Measurements from ENCODE around the gene JAKMIP2. TPM values are rescaled to one million over a fixed set of nuclear protein-coding genes. Genes with fewer than 3 reads are reported as not detected.

Gene JAKMIP2
- total RNA-seq, 1 experiment from 2014 or later, result 6.4 TPM

GRCh38 chr5:147639321-147639720, 143.2 kb downstream of the JAKMIP2 start:
- H3K56ac ChIP-seq (ENCODE audit: insufficient read length, low read depth, low read length), result no peak overlapping the region
- no peaks in the 10 kb centered on the region for H3K27me3 ChIP-seq (ENCODE audit: insufficient read depth, low read length)
- no peaks in the 10 kb centered on the region for H3K9me3 ChIP-seq (ENCODE audit: control insufficient read depth, low read depth, low read length)
- no CpG with 5 or more reads among the region's 5 CpGs for WGBS (ENCODE audit: extremely low coverage, insufficient read length, low lambda C conversion rate)
- H3K4me2 ChIP-seq (ENCODE audit: insufficient read depth, insufficient read length, low read length), result no peak overlapping the region
- no peak overlapping the region for H2AK5ac ChIP-seq (ENCODE audit: insufficient read length, low read length)
- Mint-ChIP-seq H3K4me3 (no peak overlapping the region), H3K27me3 (ENCODE audit: low read depth) (no peaks in the 10 kb centered on the region), H3K36me3 (ENCODE audit: insufficient read depth in 1 of 3, low read depth in 3 of 3) (peaks cover 25 to 76% (median 65%) of the 10 kb centered on the region in 3 experiments; a peak in 6 of 7 replicates), H3K4me1 (no peaks in the 10 kb centered on the region), H3K9me3 (no peaks in the 10 kb centered on the region), H3K27ac (peak overlapping the region in 2 of 3 experiments; percentile 3 to 78; a peak in 4 of 7 replicates)
- H4K20me1 ChIP-seq (ENCODE audit: control insufficient read depth, insufficient read depth, insufficient read length), result no peaks in the 10 kb centered on the region
- no peak overlapping the region for H4K8ac ChIP-seq (replicated peaks; ENCODE audit: insufficient read length, low read depth, low read length)
- no peaks in the 10 kb centered on the region for H3K79me2 ChIP-seq (ENCODE audit: insufficient read depth, low read length)
- H3K23me2 ChIP-seq (ENCODE audit: insufficient read length, low read depth, low read length, poor library complexity, severe bottlenecking), result no peaks in the 10 kb centered on the region
- H3K23ac ChIP-seq (ENCODE audit: insufficient read length, low read depth, low read length), result no peak overlapping the region
- H3K79me1 ChIP-seq (ENCODE audit: insufficient read depth, low read depth, low read length, poor library complexity, severe bottlenecking), result no peaks in the 10 kb centered on the region
- no peak overlapping the region for H2BK12ac ChIP-seq (ENCODE audit: insufficient read length, low read depth, low read length)
- H2BK120ac ChIP-seq (ENCODE audit: low read depth, low read length, poor library complexity, severe bottlenecking), result no peak overlapping the region
- H2AFZ ChIP-seq (ENCODE audit: low read length), result no peak overlapping the region
- no peak overlapping the region for H4K5ac ChIP-seq (ENCODE audit: insufficient read length, low read depth, low read length)
- no peak overlapping the region for H2BK20ac ChIP-seq (ENCODE audit: low read depth, low read length, poor library complexity, severe bottlenecking)
- H4K91ac ChIP-seq (ENCODE audit: insufficient read length, low read depth, low read length), result no peak overlapping the region
- H3K4me1 ChIP-seq (ENCODE audit: insufficient read depth, low read length), result no peaks in the 10 kb centered on the region
- H2BK5ac ChIP-seq (ENCODE audit: insufficient read length, low read length), result no peak overlapping the region
- H3T11ph ChIP-seq (ENCODE audit: low read length), result no peak overlapping the region
- H3K9ac ChIP-seq (ENCODE audit: extremely low read depth, insufficient read length, low read length), result no peak overlapping the region
- H3K14ac ChIP-seq (ENCODE audit: insufficient read depth, low read length), result no peak overlapping the region
- H3K18ac ChIP-seq (ENCODE audit: insufficient read length, low read depth, low read length), result no peak overlapping the region
- H3K27ac ChIP-seq (ENCODE audit: insufficient read length, low read depth, low read length), result no peak overlapping the region
- H3K4ac ChIP-seq (ENCODE audit: low read depth, low read length), result no peak overlapping the region
- no peak for DNase-seq
- no peak overlapping the region for H2BK15ac ChIP-seq (ENCODE audit: low read depth, low read length)
- TF ChIP-seq, protein P1, sequence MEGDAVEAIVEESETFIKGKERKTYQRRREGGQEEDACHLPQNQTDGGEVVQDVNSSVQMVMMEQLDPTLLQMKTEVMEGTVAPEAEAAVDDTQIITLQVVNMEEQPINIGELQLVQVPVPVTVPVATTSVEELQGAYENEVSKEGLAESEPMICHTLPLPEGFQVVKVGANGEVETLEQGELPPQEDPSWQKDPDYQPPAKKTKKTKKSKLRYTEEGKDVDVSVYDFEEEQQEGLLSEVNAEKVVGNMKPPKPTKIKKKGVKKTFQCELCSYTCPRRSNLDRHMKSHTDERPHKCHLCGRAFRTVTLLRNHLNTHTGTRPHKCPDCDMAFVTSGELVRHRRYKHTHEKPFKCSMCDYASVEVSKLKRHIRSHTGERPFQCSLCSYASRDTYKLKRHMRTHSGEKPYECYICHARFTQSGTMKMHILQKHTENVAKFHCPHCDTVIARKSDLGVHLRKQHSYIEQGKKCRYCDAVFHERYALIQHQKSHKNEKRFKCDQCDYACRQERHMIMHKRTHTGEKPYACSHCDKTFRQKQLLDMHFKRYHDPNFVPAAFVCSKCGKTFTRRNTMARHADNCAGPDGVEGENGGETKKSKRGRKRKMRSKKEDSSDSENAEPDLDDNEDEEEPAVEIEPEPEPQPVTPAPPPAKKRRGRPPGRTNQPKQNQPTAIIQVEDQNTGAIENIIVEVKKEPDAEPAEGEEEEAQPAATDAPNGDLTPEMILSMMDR (conservative IDR thresholded peaks at IDR 0.05), result no peak
